GM12878 (cell line): Measurements from ENCODE around the gene LGALS1. TPM values are rescaled to one million over a fixed set of nuclear protein-coding genes. Genes with fewer than 3 reads are reported as not detected.

Experiments used
- ATAC-seq: fragments of 200-7000 bp; cut with Tn5 transposase; 3 replicates; pipeline ENCODE4 v1.9.1; 2020; ENCODE audit warnings: mild to moderate bottlenecking, moderate library complexity
- BruUV-seq: library from RNA; stranded (reverse); fragments of 400-500 nt; replicated peaks from 2 replicates; lab custom pipeline; 2021; lab: Mats Ljungman, UMichigan
- CTCF ChIA-PET: fragments of 300-600 bp; sonication (Branson Sonifier 250); formaldehyde crosslinking; extraction: SDS; loops from one replicate; lab custom pipeline; 2021; ENCODE audit warnings: inconsistent platforms; lab: Yijun Ruan, JAX
- POLR2A ChIA-PET: fragments of 350-600 bp; formaldehyde crosslinking; extraction: SDS; loops from one replicate; lab custom pipeline; 2021; ENCODE audit warnings: inconsistent platforms; lab: Charles Lee
- RAD21 ChIA-PET: fragments of 300-600 bp; sonication (Branson Sonifier 250); formaldehyde crosslinking; loops from one replicate; lab custom pipeline; 2023; ENCODE audit warnings: antibody characterized with exemption; ENCODE audit not compliant: unreplicated experiment; lab: Charles Lee
- SMC1A ChIA-PET: fragments of 300-600 bp; sonication (Branson Sonifier 250); formaldehyde crosslinking; loops from one replicate; lab custom pipeline; 2023; ENCODE audit not compliant: unreplicated experiment, uncharacterized antibody; lab: Charles Lee
- DNase-seq: peaks from one replicate; pipeline ENCODE4 v3.0.0-alpha.2; 2011; ENCODE audit warnings: low read depth, low spot score
- FAIRE-seq: peaks from 3 replicates; lab custom pipeline; 2011; peaks lifted over from hg19 to GRCh38; lab: Jason Lieb, UNC
- H2AFZ ChIP-seq: 2 replicates; pipeline ENCODE4 v1.6.0; 2011; ENCODE audit warnings: low read depth, low read length, control low read depth; ENCODE audit not compliant: control insufficient read depth
- H3K27ac ChIP-seq: 2 replicates; pipeline ENCODE4 v1.5.1; 2011; ENCODE audit warnings: control low read depth; ENCODE audit not compliant: control insufficient read depth, insufficient read depth
- H3K27me3 ChIP-seq, 2 experiments: replicated peaks in 1 of 2; 2 replicates each; pipeline versions ENCODE4 v1.6.0 to v1.6.1; 2011; ENCODE audit warnings: low read length in 1 of 2; ENCODE audit not compliant: control insufficient read depth in 2 of 2, insufficient read depth in 2 of 2
- H3K36me3 ChIP-seq, 2 experiments: 2 replicates each; pipeline ENCODE4 v1.5.1; 2011; ENCODE audit warnings: low read length in 1 of 2; ENCODE audit not compliant: control insufficient read depth in 2 of 2, insufficient read depth in 2 of 2
- H3K4me1 ChIP-seq: 2 replicates; pipeline ENCODE4 v1.6.1; 2011; ENCODE audit warnings: mild to moderate bottlenecking, low read length, moderate library complexity, mixed read lengths; ENCODE audit not compliant: control insufficient read depth, insufficient read depth
- H3K4me2 ChIP-seq: 2 replicates; pipeline ENCODE4 v1.6.0; 2011; ENCODE audit warnings: control low read depth; ENCODE audit not compliant: control insufficient read depth, insufficient read depth
- H3K4me3 ChIP-seq: fragments of 200-600 bp; sonication (generic); 2 replicates; pipeline ENCODE4 v1.5.1; 2016
- H3K79me2 ChIP-seq: 2 replicates; pipeline ENCODE4 v1.6.0; 2011; ENCODE audit warnings: low read length; ENCODE audit not compliant: control insufficient read depth, insufficient read depth
- H3K9ac ChIP-seq: 2 replicates; pipeline ENCODE4 v1.8.0; 2011; ENCODE audit warnings: low read length, control low read depth, mixed read lengths; ENCODE audit not compliant: control insufficient read depth, insufficient read depth
- H3K9me3 ChIP-seq: replicated peaks from 3 replicates; pipeline ENCODE4 v1.5.1; 2011; ENCODE audit warnings: mild to moderate bottlenecking, low read length; ENCODE audit not compliant: control insufficient read depth, insufficient read depth
- H4K20me1 ChIP-seq: 2 replicates; pipeline ENCODE4 v1.6.0; 2011; ENCODE audit not compliant: control insufficient read depth, insufficient read depth
- BCLAF1 ChIP-seq: fragments of 450-650 bp; IDR thresholded peaks from 2 replicates; pipeline ENCODE4 v1.6.1; 2017; ENCODE audit warnings: antibody characterized with exemption, mild to moderate bottlenecking, moderate library complexity
- BMI1 ChIP-seq: fragments of 450-650 bp; IDR thresholded peaks from 2 replicates; pipeline ENCODE4 v1.6.1; 2016; ENCODE audit warnings: mild to moderate bottlenecking, moderate library complexity, borderline replicate concordance
- CBX3 ChIP-seq: fragments of 200-600 bp; sonication (generic); IDR thresholded peaks from 2 replicates; pipeline ENCODE4 v1.6.1; 2016; ENCODE audit warnings: low read depth, borderline replicate concordance
- CBX5 ChIP-seq: sonication (generic); IDR thresholded peaks from 2 replicates; pipeline ENCODE4 v1.6.1; 2016; ENCODE audit warnings: low read depth, moderate library complexity, mild to moderate bottlenecking, inconsistent platforms
- EED ChIP-seq: sonication (generic); IDR thresholded peaks from 2 replicates; pipeline ENCODE4 v1.6.1; 2016; ENCODE audit warnings: antibody characterized with exemption, low read depth
- FOS ChIP-seq: IDR thresholded peaks from 3 replicates; pipeline ENCODE4 v1.6.1; 2011; ENCODE audit warnings: borderline replicate concordance; ENCODE audit not compliant: insufficient read length; ENCODE audit errors: extremely low read depth
- HDGF ChIP-seq: fragments of 450-650 bp; IDR thresholded peaks from 2 replicates; pipeline ENCODE4 v1.6.1; 2016; ENCODE audit warnings: antibody characterized with exemption
- JUNB ChIP-seq: IDR thresholded peaks from 2 replicates; pipeline ENCODE4 v1.6.1; 2016; ENCODE audit warnings: antibody characterized with exemption, mild to moderate bottlenecking
- RBBP5 ChIP-seq: fragments of 200-600 bp; sonication (generic); conservative IDR thresholded peaks from 2 replicates; pipeline ENCODE4 v1.6.1; 2016
- RUNX3 ChIP-seq: IDR thresholded peaks from 2 replicates; pipeline ENCODE4 v1.6.1; 2012; ENCODE audit warnings: low read length, inconsistent platforms
- SREBF1 ChIP-seq: IDR thresholded peaks from 2 replicates; pipeline ENCODE4 v1.6.1; 2012; ENCODE audit warnings: mild to moderate bottlenecking, low read length
- SUPT20H ChIP-seq: IDR thresholded peaks from 2 replicates; pipeline ENCODE4 v1.6.1; 2011; ENCODE audit warnings: low read depth, mild to moderate bottlenecking, low read length, moderate library complexity, borderline replicate concordance; ENCODE audit not compliant: control insufficient read depth
- ZBTB33 ChIP-seq: fragments of 450-650 bp; IDR thresholded peaks from 2 replicates; pipeline ENCODE4 v1.6.1; 2017; ENCODE audit warnings: mild to moderate bottlenecking
- ZNF592 ChIP-seq: fragments of 450-650 bp; IDR thresholded peaks from 2 replicates; pipeline ENCODE4 v1.6.1; 2017; ENCODE audit warnings: mild to moderate bottlenecking, moderate library complexity
- WGBS: methylation state at CpG from one replicate; pipeline ENCODE4 v1.1.6; 2016; ENCODE audit warnings: low lambda C conversion rate; ENCODE audit not compliant: insufficient replicate concordance, insufficient coverage; ENCODE audit errors: missing lambda C conversion rate; 5-methylcytosine and 5-hydroxymethylcytosine counted together
- in situ Hi-C: fragments of 300-500 bp; cut with MboI; formaldehyde crosslinking; loops from 9 replicates; pipeline ENCODE4 v1.14.3; 2018; ENCODE audit warnings: mixed read lengths
- intact Hi-C: fragments of 100-400 bp; cut with micrococcal nuclease; formaldehyde crosslinking; loops from one replicate; pipeline ENCODE4 v1.14.2; 2022; ENCODE audit not compliant: unreplicated experiment
- polyA plus RNA-seq, 11 experiments: library from polyadenylated mRNA; depleted of rRNA in 4 of 11; unstranded in 6 of 11; stranded (reverse) in 5 of 11; fragments of >200 nt; fragmentation: Nextera tagmentation in 4 of 11; fragmentation: Illumina TruSeq in 1 of 11; extraction: Ambion mirVana in 4 of 11; extraction: Trizol in 1 of 11; gene quantifications; 1 replicate in 1 of 11; 2 replicates in 10 of 11; pipeline versions ENCODE4 v1.2.1 to v1.2.3, GENCODE V29; 2011 to 2016; ENCODE audit warnings: inconsistent platforms in 2 of 11, missing spikeins in 2 of 11, low read depth in 1 of 11
- total RNA-seq, 4 experiments: library from RNA; depleted of rRNA in 3 of 4; stranded (reverse); fragments of >200 nt in 3 of 4; fragmentation: Illumina TruSeq in 1 of 4; extraction: Trizol in 1 of 4; gene quantifications; 2 replicates each; pipeline versions ENCODE4 v1.2.1 to v1.2.3, GENCODE V29; 2013 to 2021

LGALS1 gene
- total and polyA plus RNA-seq, 10 of the 15 experiments (the other 5 are each of a cell fraction or from before 2014, with no cell fraction given): 312 to 1,889 (median 706) TPM

- FAIRE-seq: peak; percentile 80
- BruUV-seq: no TSS peak
- Histone ChIP-seq H3K9me3 (no peaks in the 10 kb centered on the region), H3K27me3 (no peaks in the 10 kb centered on the region), H3K27ac (peak overlapping the region; percentile 92), H3K4me1 (peaks cover 69% of the 10 kb centered on the region), H3K4me2 (peak overlapping the region; percentile 87), H4K20me1 (no peaks in the 10 kb centered on the region), H3K36me3 (peaks cover 2 to 7% of the 10 kb centered on the region in 2 experiments; a peak in 3 of 4 replicates), H2AFZ (peak overlapping the region; percentile 46), H3K4me3 (peak overlapping the region; percentile 57), H3K79me2 (peaks cover 1% of the 10 kb centered on the region), H3K9ac (peak overlapping the region; percentile 78)
- peak; percentile 60 for DNase-seq
- ChIA-PET SMC1A (interaction anchor here (1.0 to 5.9 kb wide), 11 partner anchors 7 to 67 kb away, joined by 3 to 33 read pairs (median 13); partner anchors contain the start of genes GGA1, LGALS1, NOL12 and PDXP), POLR2A (interaction anchor here (1.1 to 8.2 kb wide), 11 partner anchors 8 to 174 kb away, joined by 3 to 67 read pairs (median 9); partner anchors contain the start of genes GCAT, GGA1, LGALS1 and PDXP), CTCF (interaction anchor here (0.9 to 15.9 kb wide), 12 partner anchors 9 to 186 kb away, joined by 3 to 396 read pairs (median 10); partner anchors contain the start of genes GGA1, LGALS1, NOL12 and PDXP), RAD21 (interaction anchor here (0.7 to 4.0 kb wide), 16 partner anchors 7 to 263 kb away, joined by 3 to 47 read pairs (median 6); partner anchors contain the start of genes GGA1, LGALS1, NOL12 and PDXP)
- WGBS: under 1% methylated on average over 24 of the region's 24 CpGs
- in situ Hi-C loops (no loop called here), intact Hi-C loops (loop anchor here (2.0 kb wide), 1 partner anchor 43 kb away; no protein-coding TSS in a partner anchor)
- ATAC-seq: peak; percentile 82
- TF ChIP-seq RBBP5 (no peak), CBX3 (no peak), SREBF1 (no peak), EED (peak; percentile 70), SUPT20H (no peak), FOS (no peak), RUNX3 (no peak), ZNF592 (no peak), JUNB (peak; percentile 59; the same call in 1 of the 2 replicates), CBX5 (no peak), BMI1 (no peak), ZBTB33 (no peak), HDGF (peak; percentile 87), BCLAF1 (no peak)
These were observed 41.6 kb upstream of the LGALS1 start for GRCh38 chr22:37633625-37634416.
